GM23248 (cell line): Measurements from ENCODE around the gene AP1M2. TPM values are rescaled to one million over a fixed set of nuclear protein-coding genes. Genes with fewer than 3 reads are reported as not detected.

Source experiments
- DNase-seq: peaks from one replicate; pipeline ENCODE4 v3.0.0-alpha.2; 2015
- H2AFZ ChIP-seq: fragments of 200-600 bp; sonication (generic); 2 replicates; pipeline ENCODE4 v1.6.1; 2016; ENCODE audit warnings: antibody characterized with exemption
- H3F3A ChIP-seq: fragments of 200-600 bp; sonication (generic); 2 replicates; pipeline ENCODE4 v1.6.1; 2016; ENCODE audit warnings: mild to moderate bottlenecking, antibody characterized with exemption, mixed run types; ENCODE audit not compliant: insufficient read depth
- H3K27ac ChIP-seq: fragments of 200-600 bp; sonication (generic); 2 replicates; pipeline ENCODE4 v1.5.1; 2016; ENCODE audit warnings: mild to moderate bottlenecking
- H3K27me3 ChIP-seq: fragments of 200-600 bp; sonication (generic); replicated peaks from 2 replicates; pipeline ENCODE4 v1.6.1; 2016; ENCODE audit warnings: mild to moderate bottlenecking; ENCODE audit not compliant: insufficient read depth
- H3K36me3 ChIP-seq: fragments of 200-600 bp; sonication (generic); 2 replicates; pipeline ENCODE4 v1.6.1; 2016; ENCODE audit warnings: low read depth, mild to moderate bottlenecking
- H3K4me1 ChIP-seq: fragments of 200-600 bp; sonication (generic); 2 replicates; pipeline ENCODE4 v1.6.1; 2016; ENCODE audit warnings: mild to moderate bottlenecking; ENCODE audit not compliant: insufficient read depth
- H3K4me2 ChIP-seq: fragments of 200-600 bp; sonication (generic); one replicate; pipeline ENCODE4 v1.6.1; 2016; ENCODE audit warnings: mild to moderate bottlenecking; ENCODE audit not compliant: unreplicated experiment
- H3K4me3 ChIP-seq: fragments of 200-600 bp; sonication (generic); 2 replicates; pipeline ENCODE4 v1.5.1; 2016; ENCODE audit warnings: mild to moderate bottlenecking
- H3K79me2 ChIP-seq: fragments of 200-600 bp; sonication (generic); 2 replicates; pipeline ENCODE4 v1.6.1; 2016; ENCODE audit warnings: mild to moderate bottlenecking; ENCODE audit not compliant: insufficient read depth
- H3K9ac ChIP-seq: fragments of 200-600 bp; sonication (generic); 2 replicates; pipeline ENCODE4 v1.6.1; 2016; ENCODE audit warnings: mild to moderate bottlenecking
- H3K9me2 ChIP-seq: fragments of 200-600 bp; sonication (generic); 2 replicates; pipeline ENCODE4 v1.6.1; 2016; ENCODE audit warnings: mixed run types, mild to moderate bottlenecking, moderate library complexity; ENCODE audit not compliant: insufficient read depth
- H3K9me3 ChIP-seq: fragments of 200-600 bp; sonication (generic); one replicate; pipeline ENCODE4 v1.6.1; 2017; ENCODE audit warnings: low read depth
- H4K20me1 ChIP-seq: fragments of 200-600 bp; sonication (generic); 2 replicates; pipeline ENCODE4 v1.6.0; 2016; ENCODE audit not compliant: insufficient read depth
- EZH2 ChIP-seq: fragments of 200-600 bp; sonication (generic); IDR thresholded peaks from 2 replicates; pipeline ENCODE4 v1.6.1; 2018; ENCODE audit warnings: antibody characterized with exemption, mild to moderate bottlenecking; ENCODE audit not compliant: insufficient read depth, poor library complexity, severe bottlenecking
- EZH2phosphoT487 ChIP-seq: fragments of 200-600 bp; sonication (generic); IDR thresholded peaks from 2 replicates; pipeline ENCODE4 v1.6.1; 2018; ENCODE audit warnings: antibody characterized with exemption, moderate library complexity, mild to moderate bottlenecking, low read depth; ENCODE audit not compliant: insufficient read depth
- WGBS, 2 experiments: methylation state at CpG; one replicate each; pipeline ENCODE4 v1.1.6; 2015 to 2017; ENCODE audit warnings: low lambda C conversion rate in 2 of 2, low coverage in 1 of 2; ENCODE audit errors: missing lambda C conversion rate in 2 of 2; 5-methylcytosine and 5-hydroxymethylcytosine counted together
- in situ Hi-C: fragments of 300-500 bp; cut with MboI; formaldehyde crosslinking; loops from 2 replicates; pipeline ENCODE4 v1.15.0; 2020
- polyA plus RNA-seq: library from polyadenylated mRNA; unstranded; fragments of >200 nt; fragmentation: Nextera tagmentation; extraction: Ambion mirVana; gene quantifications from 2 replicates; pipeline ENCODE4 v1.2.1, GENCODE V29; 2016
- total RNA-seq: library from RNA; depleted of rRNA; stranded (reverse); fragments of >200 nt; shearing (Covaris generic); gene quantifications from 2 replicates; pipeline ENCODE4 v1.2.3, GENCODE V29; 2014

The AP1M2 gene
- total and polyA plus RNA-seq, 2 experiments from 2014 or later: not detected

DNA sequence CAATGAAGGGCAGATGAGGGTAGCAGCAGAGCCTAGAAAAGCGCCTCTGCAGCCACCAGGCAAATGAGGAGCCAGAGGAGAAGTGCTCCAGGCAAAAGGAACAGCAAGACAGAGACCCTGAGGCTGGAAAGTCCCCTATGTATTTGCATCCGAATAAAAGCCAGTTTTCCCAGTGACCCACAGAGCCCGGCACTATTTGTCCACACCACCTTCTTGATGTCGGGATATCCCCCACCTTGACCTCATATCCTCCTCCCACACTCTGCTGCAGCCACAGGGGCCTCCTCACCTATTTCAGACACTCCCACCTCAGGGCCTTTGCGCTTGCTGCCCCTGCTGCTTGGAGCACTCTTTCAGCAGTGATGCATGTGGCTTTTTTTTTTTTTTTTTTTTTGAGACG, 36.8 kb downstream of the AP1M2 start:
- DNase-seq: no peak
- H3K36me3 ChIP-seq: peaks cover 13% of the 10 kb centered on the region; the same call in 1 of the 2 replicates
- H4K20me1 ChIP-seq: no peaks in the 10 kb centered on the region
- TF ChIP-seq EZH2 (no peak), EZH2phosphoT487 (no peak)
- H3K79me2 ChIP-seq: peaks cover 10% of the 10 kb centered on the region
- in situ Hi-C loops: no loop called here
- H3K27ac ChIP-seq: no peak overlapping the region
- no peak overlapping the region for H3K4me3 ChIP-seq
- no peaks in the 10 kb centered on the region for H3K9me3 ChIP-seq
- H3F3A ChIP-seq: no peaks in the 10 kb centered on the region
- H3K4me2 ChIP-seq: no peak overlapping the region
- no peak overlapping the region for H2AFZ ChIP-seq
- H3K27me3 ChIP-seq: no peaks in the 10 kb centered on the region
- H3K9me2 ChIP-seq: no peaks in the 10 kb centered on the region
- H3K4me1 ChIP-seq: no peaks in the 10 kb centered on the region
- 95 to 96% methylated on average over 5 to 6 of the region's 6 CpGs for WGBS, 2 experiments
- no peak overlapping the region for H3K9ac ChIP-seq

DNA sequence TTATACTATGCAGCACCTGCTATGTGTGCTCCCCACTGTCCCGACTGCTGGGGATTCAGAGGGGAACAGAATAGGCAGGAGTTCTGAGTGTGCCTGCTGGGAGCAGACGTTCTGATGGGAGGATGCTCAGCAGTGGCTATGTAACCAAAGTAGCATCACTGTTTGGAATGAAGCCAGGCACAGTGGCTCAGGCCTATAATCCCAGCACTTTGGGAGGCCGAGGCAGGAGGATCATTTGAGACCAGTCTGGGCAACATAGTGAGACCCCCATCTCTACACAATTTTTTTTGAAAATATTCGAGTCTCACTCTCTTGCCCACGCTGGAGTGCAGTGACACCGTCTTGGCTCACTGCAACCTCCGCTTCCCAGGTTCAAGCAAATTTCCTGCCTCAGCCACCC, 37.4 kb downstream of the AP1M2 start:
- WGBS, 2 experiments: 92% methylated on average over 7 of the region's 7 CpGs
- no peak overlapping the region for H3K27ac ChIP-seq
- H3K4me1 ChIP-seq: peaks cover 3% of the 10 kb centered on the region; the same call in 1 of the 2 replicates
- peaks cover 15% of the 10 kb centered on the region for H3K79me2 ChIP-seq
- H3F3A ChIP-seq: no peaks in the 10 kb centered on the region
- H3K4me2 ChIP-seq: no peak overlapping the region
- no peaks in the 10 kb centered on the region for H3K9me2 ChIP-seq
- H3K9me3 ChIP-seq: no peaks in the 10 kb centered on the region
- no peak overlapping the region for H2AFZ ChIP-seq
- DNase-seq: no peak
- in situ Hi-C loops: no loop called here
- H3K9ac ChIP-seq: no peak overlapping the region
- H3K27me3 ChIP-seq: no peaks in the 10 kb centered on the region
- H3K36me3 ChIP-seq: peaks cover 13% of the 10 kb centered on the region; the same call in 1 of the 2 replicates
- no peaks in the 10 kb centered on the region for H4K20me1 ChIP-seq
- H3K4me3 ChIP-seq: no peak overlapping the region
- TF ChIP-seq EZH2 (no peak), EZH2phosphoT487 (no peak)

DNA sequence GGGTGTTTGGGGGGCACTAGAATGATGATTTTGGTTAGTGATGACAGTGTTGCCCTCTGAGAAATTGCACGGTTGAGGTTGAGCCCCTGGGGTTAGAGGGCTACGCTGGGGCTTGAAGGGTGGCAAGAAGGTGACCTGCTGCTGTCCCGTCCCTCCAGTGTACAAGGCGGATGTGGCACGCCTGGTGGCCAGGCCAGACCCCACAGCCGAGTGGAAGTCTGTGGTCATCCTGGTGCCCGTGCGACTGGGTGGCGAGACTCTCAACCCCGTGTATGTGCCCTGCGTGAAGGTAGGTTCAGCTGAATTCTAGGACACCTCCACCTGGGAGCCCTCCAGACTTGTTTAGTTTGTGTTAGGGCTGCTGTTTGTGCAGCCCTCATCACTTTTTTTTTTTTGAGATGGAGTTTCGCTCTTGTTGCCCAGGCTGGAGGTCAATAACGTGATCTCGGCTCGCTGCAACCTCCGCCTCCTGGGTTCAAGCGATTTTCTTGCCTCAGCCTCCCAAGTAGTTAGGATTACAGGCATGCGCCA, 38.3 kb downstream of the AP1M2 start:
- H3K4me1 ChIP-seq: peaks cover 6% of the 10 kb centered on the region; the same call in 1 of the 2 replicates
- H3K27ac ChIP-seq: no peak overlapping the region
- H3K36me3 ChIP-seq: peaks cover 13% of the 10 kb centered on the region; the same call in 1 of the 2 replicates
- no peaks in the 10 kb centered on the region for H4K20me1 ChIP-seq
- TF ChIP-seq EZH2 (no peak), EZH2phosphoT487 (no peak)
- no peak overlapping the region for H2AFZ ChIP-seq
- H3K4me3 ChIP-seq: no peak overlapping the region
- in situ Hi-C loops: no loop called here
- H3K9ac ChIP-seq: no peak overlapping the region
- H3K9me3 ChIP-seq: no peaks in the 10 kb centered on the region
- no peaks in the 10 kb centered on the region for H3K27me3 ChIP-seq
- DNase-seq: no peak
- H3K4me2 ChIP-seq: no peak overlapping the region
- no peaks in the 10 kb centered on the region for H3F3A ChIP-seq
- 95 to 97% methylated on average over 16 to 18 of the region's 18 CpGs for whole genome bisulfite sequencing, 2 experiments
- no peaks in the 10 kb centered on the region for H3K9me2 ChIP-seq
- H3K79me2 ChIP-seq: peaks cover 21% of the 10 kb centered on the region

GRCh38 chr19:10546817-10547216, 40.3 kb downstream of the AP1M2 start:
- in situ Hi-C loops: no loop called here
- no peaks in the 10 kb centered on the region for H3K36me3 ChIP-seq

More at GRCh38 chr19:10546817-10547216, 40.3 kb downstream of the AP1M2 start:
- no peak overlapping the region for H3K4me2 ChIP-seq
- H3K9me2 ChIP-seq: no peaks in the 10 kb centered on the region
- H3K27me3 ChIP-seq: no peaks in the 10 kb centered on the region
- H4K20me1 ChIP-seq: no peaks in the 10 kb centered on the region
- H2AFZ ChIP-seq: no peak overlapping the region
- 92 to 94% methylated on average over 12 to 17 of the region's 17 CpGs for WGBS, 2 experiments
- peaks cover 21% of the 10 kb centered on the region for H3K79me2 ChIP-seq
- H3K4me3 ChIP-seq: no peak overlapping the region
- H3F3A ChIP-seq: no peaks in the 10 kb centered on the region
- H3K9ac ChIP-seq: no peak overlapping the region
- no peak overlapping the region for H3K27ac ChIP-seq
- peaks cover 6% of the 10 kb centered on the region; the same call in 1 of the 2 replicates for H3K4me1 ChIP-seq
- no peaks in the 10 kb centered on the region for H3K9me3 ChIP-seq
- TF ChIP-seq EZH2 (no peak), EZH2phosphoT487 (no peak)
- DNase-seq: no peak
